ENCODE data around the gene PPP2R5C.

- no peak for TF ChIP-seq RAD21 (IDR thresholded peaks at IDR 0.05; ENCODE audit: low read depth)
- TF ChIP-seq EP300 (IDR thresholded peaks at IDR 0.05; ENCODE audit: borderline replicate concordance), result no peak
- TF ChIP-seq EGR1 (IDR thresholded peaks at IDR 0.05), result no peak
- TF ChIP-seq TAF1 (IDR thresholded peaks at IDR 0.05; ENCODE audit: low read depth), result no peak
- no peak for TF ChIP-seq TCF12 (IDR thresholded peaks at IDR 0.05; ENCODE audit: low read depth)
- TF ChIP-seq REST (IDR thresholded peaks at IDR 0.05; ENCODE audit: low read depth), result no peak
- no peak for TF ChIP-seq ZBTB7A (IDR thresholded peaks at IDR 0.05; ENCODE audit: low read depth)
- TF ChIP-seq CREB1 (IDR thresholded peaks at IDR 0.05; ENCODE audit: low read depth), result no peak
- no peak for TF ChIP-seq NFIC (IDR thresholded peaks at IDR 0.05)
Measured at GRCh38 chr14:101823511-101824120, 62.1 kb downstream of the PPP2R5C start.
